CD8-positive, alpha-beta memory T cell (primary cell): ENCODE results near the gene TESK1. TPM values are rescaled to one million over a fixed set of nuclear protein-coding genes. Genes with fewer than 3 reads are reported as not detected.

ENCODE experiments used
- CTCF ChIA-PET: fragments of 350-600 bp; sonication (Branson Sonifier 250); formaldehyde crosslinking; loops from one replicate; lab custom pipeline; 2021; ENCODE audit warnings: antibody characterized with exemption; lab: Charles Lee
- POLR2A ChIA-PET: fragments of 350-600 bp; sonication (Branson Sonifier 250); formaldehyde crosslinking; loops from one replicate; lab custom pipeline; 2021; ENCODE audit warnings: antibody characterized with exemption; lab: Charles Lee
- DNase-seq, 5 donors: peaks; one replicate each; pipeline versions ENCODE4 v3.0.0 to v3.0.0-alpha.2; 2020 to 2022; ENCODE audit warnings: mixed read lengths in 1 of 5
- H3K27ac ChIP-seq: one replicate; pipeline ENCODE4 v1.7.0; 2013; ENCODE audit warnings: low read depth, mild to moderate bottlenecking, low read length, moderate library complexity
- H3K27me3 ChIP-seq: 2 replicates; pipeline ENCODE4 v1.7.0; 2013; ENCODE audit warnings: low read length, mild to moderate bottlenecking; ENCODE audit not compliant: insufficient read depth, poor library complexity, severe bottlenecking
- H3K36me3 ChIP-seq: 2 replicates; pipeline ENCODE4 v1.7.0; 2013; ENCODE audit warnings: mild to moderate bottlenecking, low read length, moderate library complexity; ENCODE audit not compliant: insufficient read depth
- H3K4me1 ChIP-seq: 2 replicates; pipeline ENCODE4 v1.7.0; 2013; ENCODE audit warnings: mild to moderate bottlenecking, low read length, moderate library complexity; ENCODE audit not compliant: insufficient read depth
- H3K4me3 ChIP-seq: 2 replicates; pipeline ENCODE4 v1.7.0; 2013; ENCODE audit warnings: mild to moderate bottlenecking, low read length
- H3K9me3 ChIP-seq: 2 replicates; pipeline ENCODE4 v1.7.0; 2013; ENCODE audit warnings: mild to moderate bottlenecking, low read length
- H3K27ac Mint-ChIP-seq, 8 donors: one replicate each; pipeline ENCODE4 v1.8.0; 2020 to 2021; ENCODE audit warnings: mixed read lengths in 8 of 8, mild to moderate bottlenecking in 6 of 8, inconsistent platforms in 3 of 8, moderate library complexity in 3 of 8
- H3K27me3 Mint-ChIP-seq, 2 donors: one replicate each; pipeline ENCODE4 v1.8.0; 2020 to 2021; ENCODE audit warnings: mixed read lengths in 2 of 2, mild to moderate bottlenecking in 1 of 2, moderate library complexity in 1 of 2
- H3K36me3 Mint-ChIP-seq, 3 donors: one replicate each; pipeline ENCODE4 v1.8.0; 2020 to 2021; ENCODE audit warnings: mixed read lengths in 3 of 3, inconsistent platforms in 1 of 3, mild to moderate bottlenecking in 1 of 3
- H3K4me1 Mint-ChIP-seq, 3 donors: one replicate each; pipeline ENCODE4 v1.8.0; 2020 to 2021; ENCODE audit warnings: mixed read lengths in 3 of 3, inconsistent platforms in 1 of 3, mild to moderate bottlenecking in 1 of 3
- H3K4me3 Mint-ChIP-seq, 7 donors: one replicate each; pipeline ENCODE4 v1.8.0; 2020 to 2021; ENCODE audit warnings: mixed read lengths in 7 of 7, mild to moderate bottlenecking in 6 of 7, moderate library complexity in 4 of 7, inconsistent platforms in 2 of 7
- H3K9me3 Mint-ChIP-seq, 5 donors: one replicate each; pipeline ENCODE4 v1.8.0; 2020 to 2022; ENCODE audit warnings: mixed read lengths in 5 of 5, mild to moderate bottlenecking in 3 of 5, moderate library complexity in 2 of 5, inconsistent platforms in 1 of 5
- polyA plus RNA-seq: library from polyadenylated mRNA; unstranded; fragments of 300-500 nt; fragmentation: Illumina TruSeq; gene quantifications from one replicate; pipeline ENCODE4 v1.2.3, GENCODE V29; 2021
- total RNA-seq, 2 experiments: library from RNA; stranded (reverse); gene quantifications; one replicate each; pipeline ENCODE4 v1.2.3, GENCODE V29; 2021

Gene TESK1
- total and polyA plus RNA-seq, 3 experiments from 2014 or later, result 15.9 to 46.8 (median 44.2) TPM

GRCh38 chr9:35603986-35604577 lies 980 bp upstream of the TESK1 start:
- peaks cover 0 to 35% (median 2%) of the 10 kb centered on the region in 3 donors for H3K36me3 Mint-ChIP-seq

DNA sequence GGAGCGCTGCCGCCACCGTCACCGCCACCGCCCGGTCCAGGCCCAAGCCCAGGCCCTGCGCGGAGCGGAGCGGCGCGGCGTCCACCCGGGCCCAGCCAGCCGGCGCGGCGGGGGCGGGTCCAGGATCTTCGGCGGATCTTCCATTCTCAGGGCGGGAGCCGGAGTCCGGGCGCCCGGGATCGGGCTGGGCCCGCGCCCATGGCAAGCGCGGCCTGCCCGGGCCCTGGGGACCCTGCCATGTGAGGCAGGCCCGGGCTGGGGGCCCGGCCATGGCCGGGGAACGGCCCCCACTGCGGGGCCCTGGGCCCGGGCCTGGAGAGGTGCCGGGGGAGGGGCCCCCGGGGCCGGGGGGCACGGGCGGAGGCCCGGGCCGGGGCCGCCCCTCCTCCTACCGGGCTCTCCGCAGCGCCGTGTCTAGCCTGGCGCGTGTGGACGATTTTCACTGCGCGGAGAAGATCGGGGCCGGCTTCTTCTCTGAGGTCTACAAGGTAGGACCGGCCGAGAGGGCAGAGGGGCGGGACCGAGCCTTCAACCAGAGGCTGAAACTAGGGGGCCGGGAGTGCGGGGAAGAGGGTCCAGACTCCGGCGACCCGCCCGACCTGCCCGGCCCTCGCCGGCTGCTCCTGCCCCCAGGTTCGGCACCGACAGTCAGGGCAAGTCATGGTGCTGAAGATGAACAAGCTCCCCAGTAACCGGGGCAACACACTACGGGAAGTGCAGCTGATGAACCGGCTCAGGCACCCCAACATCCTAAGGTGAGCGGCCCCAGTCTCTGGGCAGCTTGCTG lies 482 bp downstream of the TESK1 start:
- POLR2A ChIA-PET, result interaction anchor here (0.8 to 3.0 kb wide), 10 partner anchors 10 to 144 kb away, joined by 3 to 19 read pairs (median 6); partner anchors contain the start of genes ARHGEF39, CCDC107, CD72 and CREB3
- Mint-ChIP-seq H3K27ac (peak overlapping the region; percentile 41 to 84 (median 76)), H3K9me3 (no peaks in the 10 kb centered on the region), H3K27me3 (peaks cover 0 to 2% of the 10 kb centered on the region in 2 donors), H3K4me1 (peaks cover 34 to 38% (median 34%) of the 10 kb centered on the region in 3 donors), H3K36me3 (peaks cover 0 to 46% (median 2%) of the 10 kb centered on the region in 3 donors), H3K4me3 (peak overlapping the region; percentile 76 to 91 (median 82))
- CTCF ChIA-PET, result interaction anchor here (0.8 to 9.2 kb wide), 16 partner anchors 9 to 150 kb away, joined by 3 to 54 read pairs (median 4); partner anchors contain the start of genes ARHGEF39, CCDC107, CREB3 and RMRP
- H3K9me3 ChIP-seq, result no peaks in the 10 kb centered on the region
- DNase-seq, result peak; percentile 14 to 64 (median 30)
- H3K36me3 ChIP-seq, result peaks cover 11% of the 10 kb centered on the region
- H3K27me3 ChIP-seq, result no peaks in the 10 kb centered on the region
- peak overlapping the region; percentile 59 for H3K27ac ChIP-seq
- peak overlapping the region; percentile 76 for H3K4me3 ChIP-seq
- peaks cover 21% of the 10 kb centered on the region for H3K4me1 ChIP-seq

More at GRCh38 chr9:35603986-35604577, 980 bp upstream of the TESK1 start:
- peak overlapping the region; percentile 94 to 99 (median 98) for H3K4me3 Mint-ChIP-seq
- Histone ChIP-seq H3K27ac (peak overlapping the region; percentile 87), H3K4me3 (peak overlapping the region; percentile 99), H3K4me1 (peaks cover 21% of the 10 kb centered on the region), H3K27me3 (no peaks in the 10 kb centered on the region), H3K36me3 (peaks cover 10% of the 10 kb centered on the region), H3K9me3 (no peaks in the 10 kb centered on the region)
- H3K4me1 Mint-ChIP-seq, result peaks cover 33 to 38% (median 34%) of the 10 kb centered on the region in 3 donors
- POLR2A ChIA-PET, result interaction anchor here (0.6 to 3.0 kb wide), 7 partner anchors 13 to 145 kb away, joined by 3 to 19 read pairs (median 5); partner anchors contain the start of genes CCDC107, CREB3, GBA2 and RGP1
- CTCF ChIA-PET, result interaction anchor here (0.5 to 3.3 kb wide), 34 partner anchors 11 to 1216 kb away, joined by 3 to 39 read pairs (median 3); partner anchors contain the start of genes ARHGEF39, CCDC107, CREB3 and GBA2
- peak; percentile 99 to 100 (median 99) for DNase-seq
- peaks cover 0 to 2% of the 10 kb centered on the region in 2 donors for H3K27me3 Mint-ChIP-seq
- no peaks in the 10 kb centered on the region for H3K9me3 Mint-ChIP-seq
- peak overlapping the region; percentile 96 to 100 (median 98) for H3K27ac Mint-ChIP-seq

GRCh38 chr9:35606138-35606504 lies 1.1 kb downstream of the TESK1 start:
- ChIA-PET POLR2A (interaction anchor here (0.8 to 3.0 kb wide), 8 partner anchors 9 to 126 kb away, joined by 3 to 19 read pairs (median 6); partner anchors contain the start of genes ARHGEF39, CCDC107, CD72 and CREB3), CTCF (interaction anchor here (0.8 to 9.2 kb wide), 12 partner anchors 9 to 150 kb away, joined by 3 to 54 read pairs (median 4); partner anchors contain the start of genes ARHGEF39, CREB3 and TLN1)
- H3K4me1 Mint-ChIP-seq, result peaks cover 34 to 39% (median 39%) of the 10 kb centered on the region in 3 donors
- Histone ChIP-seq H3K36me3 (peaks cover 11% of the 10 kb centered on the region), H3K9me3 (no peaks in the 10 kb centered on the region), H3K4me3 (peak overlapping the region; percentile 76), H3K27ac (peak overlapping the region; percentile 59), H3K4me1 (peaks cover 21% of the 10 kb centered on the region), H3K27me3 (no peaks in the 10 kb centered on the region)
- peaks cover 0 to 2% of the 10 kb centered on the region in 2 donors for H3K27me3 Mint-ChIP-seq
- H3K9me3 Mint-ChIP-seq, result no peaks in the 10 kb centered on the region
- H3K4me3 Mint-ChIP-seq, result peak overlapping the region; percentile 76 to 91 (median 82)
- H3K36me3 Mint-ChIP-seq, result peaks cover 0 to 48% (median 4%) of the 10 kb centered on the region in 3 donors
- peak overlapping the region; percentile 41 to 84 (median 76) for H3K27ac Mint-ChIP-seq
- DNase-seq, result no peak

- POLR2A ChIA-PET, result interaction anchor here (0.9 kb wide), 1 partner anchor 123 kb away, joined by 3 read pairs; no protein-coding TSS in a partner anchor
- H3K27me3 ChIP-seq, result no peaks in the 10 kb centered on the region
- Mint-ChIP-seq H3K27me3 (peaks cover 0 to 2% of the 10 kb centered on the region in 2 donors), H3K36me3 (peaks cover 0 to 48% (median 4%) of the 10 kb centered on the region in 3 donors), H3K4me3 (peak overlapping the region; percentile 41 to 81 (median 71)), H3K4me1 (peaks cover 39 to 45% (median 45%) of the 10 kb centered on the region in 3 donors), H3K9me3 (no peaks in the 10 kb centered on the region), H3K27ac (peak overlapping the region in 5 of 8 donors; percentile 15 to 83 (median 55))
- CTCF ChIA-PET, result interaction anchor here (1.2 to 14.7 kb wide), 4 partner anchors 8 to 122 kb away, joined by 5 to 200 read pairs (median 46); partner anchors contain the start of gene SIT1
- H3K27ac ChIP-seq, result no peak overlapping the region
- no peak overlapping the region for H3K4me3 ChIP-seq
- no peak for DNase-seq
- peaks cover 21% of the 10 kb centered on the region for H3K4me1 ChIP-seq
- H3K9me3 ChIP-seq, result no peaks in the 10 kb centered on the region
- peaks cover 11% of the 10 kb centered on the region for H3K36me3 ChIP-seq
Observed at GRCh38 chr9:35606726-35607125, 1.7 kb downstream of the TESK1 start.

GRCh38 chr9:35608221-35608620 lies 3.2 kb downstream of the TESK1 start:
- no peaks in the 10 kb centered on the region for H3K27me3 ChIP-seq
- H3K9me3 ChIP-seq, result no peaks in the 10 kb centered on the region
- peaks cover 17% of the 10 kb centered on the region for H3K4me1 ChIP-seq
- peaks cover 11% of the 10 kb centered on the region for H3K36me3 ChIP-seq
- no peak overlapping the region for H3K27ac ChIP-seq
- peaks cover 0 to 48% (median 4%) of the 10 kb centered on the region in 3 donors for H3K36me3 Mint-ChIP-seq
- no peak overlapping the region for H3K4me3 ChIP-seq
- peaks cover 36 to 42% (median 38%) of the 10 kb centered on the region in 3 donors for H3K4me1 Mint-ChIP-seq
- CTCF ChIA-PET, result interaction anchor here (1.3 to 14.7 kb wide), 8 partner anchors 9 to 141 kb away, joined by 3 to 200 read pairs (median 10); partner anchors contain the start of genes ARHGEF39, CCDC107, CD72 and GBA2
- no peak for DNase-seq
- H3K9me3 Mint-ChIP-seq, result no peaks in the 10 kb centered on the region
- POLR2A ChIA-PET, result no interaction called here
- peaks cover 0 to 2% of the 10 kb centered on the region in 2 donors for H3K27me3 Mint-ChIP-seq
- peak overlapping the region in 1 of 8 donors; percentile 88 for H3K27ac Mint-ChIP-seq
- peak overlapping the region in 1 of 7 donors; percentile 71 for H3K4me3 Mint-ChIP-seq

DNA sequence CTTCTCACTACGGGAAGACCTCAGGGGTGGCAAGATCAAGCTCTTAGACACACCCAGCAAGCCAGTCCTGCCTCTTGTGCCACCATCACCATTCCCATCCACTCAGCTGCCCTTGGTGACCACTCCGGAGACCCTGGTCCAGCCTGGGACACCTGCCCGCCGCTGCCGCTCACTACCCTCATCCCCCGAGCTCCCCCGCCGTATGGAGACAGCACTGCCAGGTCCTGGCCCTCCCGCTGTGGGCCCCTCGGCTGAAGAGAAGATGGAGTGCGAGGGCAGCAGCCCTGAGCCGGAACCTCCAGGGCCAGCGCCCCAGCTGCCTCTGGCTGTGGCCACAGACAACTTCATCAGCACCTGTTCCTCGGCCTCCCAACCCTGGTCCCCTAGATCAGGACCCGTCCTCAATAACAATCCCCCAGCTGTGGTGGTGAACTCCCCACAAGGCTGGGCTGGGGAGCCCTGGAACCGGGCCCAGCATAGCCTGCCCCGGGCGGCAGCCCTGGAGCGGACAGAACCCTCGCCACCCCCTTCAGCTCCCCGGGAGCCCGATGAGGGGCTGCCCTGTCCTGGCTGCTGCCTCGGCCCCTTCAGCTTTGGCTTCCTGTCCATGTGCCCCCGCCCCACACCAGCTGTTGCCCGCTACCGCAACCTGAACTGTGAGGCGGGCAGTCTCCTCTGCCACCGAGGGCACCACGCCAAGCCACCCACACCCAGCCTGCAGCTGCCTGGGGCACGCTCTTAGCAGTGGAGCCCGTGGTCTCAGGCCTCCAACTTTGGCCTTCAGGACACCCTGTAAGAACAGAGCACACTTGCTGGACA lies 4.1 kb downstream of the TESK1 start:
- peaks cover 11% of the 10 kb centered on the region for H3K36me3 ChIP-seq
- POLR2A ChIA-PET, result no interaction called here
- H3K27me3 Mint-ChIP-seq, result peaks cover 0 to under 1% of the 10 kb centered on the region in 2 donors
- H3K36me3 Mint-ChIP-seq, result peaks cover 0 to 47% (median 4%) of the 10 kb centered on the region in 3 donors
- DNase-seq, result no peak
- H3K27me3 ChIP-seq, result no peaks in the 10 kb centered on the region
- no peaks in the 10 kb centered on the region for H3K9me3 ChIP-seq
- H3K27ac Mint-ChIP-seq, result peak overlapping the region in 3 of 8 donors; percentile 53 to 81 (median 55)
- H3K4me1 ChIP-seq, result peaks cover 13% of the 10 kb centered on the region
- no peak overlapping the region for H3K27ac ChIP-seq
- H3K4me1 Mint-ChIP-seq, result peaks cover 26 to 32% (median 28%) of the 10 kb centered on the region in 3 donors
- CTCF ChIA-PET, result interaction anchor here (1.3 to 14.7 kb wide), 8 partner anchors 8 to 140 kb away, joined by 3 to 200 read pairs (median 10); partner anchors contain the start of genes ARHGEF39, CCDC107, CD72 and GBA2
- H3K4me3 Mint-ChIP-seq, result peak overlapping the region in 1 of 7 donors; percentile 48
- H3K9me3 Mint-ChIP-seq, result no peaks in the 10 kb centered on the region
- H3K4me3 ChIP-seq, result no peak overlapping the region
